GM23248 (cell line): ENCODE measurements around the gene PAOX.

ENCODE experiments used
- EZH2 ChIP-seq: fragments of 200-600 bp; sonication (generic); IDR thresholded peaks from 2 replicates; pipeline ENCODE4 v1.6.1; 2018; ENCODE audit warnings: antibody characterized with exemption, mild to moderate bottlenecking; ENCODE audit not compliant: insufficient read depth, poor library complexity, severe bottlenecking
- EZH2phosphoT487 ChIP-seq: fragments of 200-600 bp; sonication (generic); IDR thresholded peaks from 2 replicates; pipeline ENCODE4 v1.6.1; 2018; ENCODE audit warnings: antibody characterized with exemption, moderate library complexity, mild to moderate bottlenecking, low read depth; ENCODE audit not compliant: insufficient read depth

GRCh38 chr10:133391249-133391635, 12.2 kb downstream of the PAOX start:
- no peak for TF ChIP-seq EZH2phosphoT487
- TF ChIP-seq EZH2 = no peak
